SK-N-SH treated with all-trans-retinoic acid at 6 μM for 48 hours (cell line): ENCODE results near the gene TRMT61A.

ENCODE experiments used
- PATZ1 ChIP-seq: fragments of 250-450 bp; sonication (Bioruptor Pico); IDR thresholded peaks from 2 replicates; pipeline ENCODE4 v1.8.0; 2020; ENCODE audit warnings: mild to moderate bottlenecking, moderate library complexity, borderline replicate concordance
- TSHZ2 ChIP-seq: fragments of 250-450 bp; sonication (Bioruptor Pico); IDR thresholded peaks from 2 replicates; pipeline ENCODE4 v1.5.0; 2020; ENCODE audit warnings: mild to moderate bottlenecking, moderate library complexity
- ZC3H10 ChIP-seq: fragments of 250-450 bp; sonication (Bioruptor Pico); IDR thresholded peaks from 2 replicates; pipeline ENCODE4 v1.5.1; 2021; ENCODE audit warnings: mild to moderate bottlenecking, moderate library complexity

- no peak for TF ChIP-seq PATZ1 (CRISPR knock-in tag)
- no peak for TF ChIP-seq ZC3H10 (CRISPR knock-in tag)
- TF ChIP-seq TSHZ2 (CRISPR knock-in tag) = no peak
Observed at GRCh38 chr14:103509864-103510723, 18.9 kb upstream of the TRMT61A start.
